A204.1 (cell line): ENCODE results near the gene ABCA13.

Experiments used
- FAIRE-seq: peaks from 2 replicates; lab custom pipeline; 2012; peaks lifted over from hg19 to GRCh38; lab: Jason Lieb, UNC

The ABCA13 gene

GRCh38 chr7:48525736-48526732 lies 354.8 kb downstream of the ABCA13 start:
- FAIRE-seq: no peak

GRCh38 chr7:48528646-48529045 lies 357.4 kb downstream of the ABCA13 start:
- no peak for FAIRE-seq

GRCh38 chr7:48537561-48537960 lies 366.3 kb downstream of the ABCA13 start:
- FAIRE-seq: no peak

- no peak for FAIRE-seq
Measured at GRCh38 chr7:48540746-48541145, 369.5 kb downstream of the ABCA13 start.

GRCh38 chr7:48548667-48549066 lies 377.4 kb downstream of the ABCA13 start:
- FAIRE-seq: no peak

- FAIRE-seq: no peak
Measured at GRCh38 chr7:48551652-48552051, 380.4 kb downstream of the ABCA13 start.

GRCh38 chr7:48563334-48563733 lies 392.1 kb downstream of the ABCA13 start:
- FAIRE-seq: no peak

GRCh38 chr7:48575516-48575915 lies 404.3 kb downstream of the ABCA13 start:
- FAIRE-seq: no peak

GRCh38 chr7:48587475-48587874 lies 416.2 kb downstream of the ABCA13 start:
- FAIRE-seq: peak; percentile 3

GRCh38 chr7:48594349-48594748 lies 423.1 kb downstream of the ABCA13 start:
- FAIRE-seq: no peak

GRCh38 chr7:48595756-48596155 lies 424.5 kb downstream of the ABCA13 start:
- no peak for FAIRE-seq

- no peak for FAIRE-seq
Measured at GRCh38 chr7:48610705-48611104, 439.4 kb downstream of the ABCA13 start.

GRCh38 chr7:48611993-48612392 lies 440.7 kb downstream of the ABCA13 start:
- FAIRE-seq: no peak

- no peak for FAIRE-seq
Measured at GRCh38 chr7:48617508-48617907, 446.2 kb downstream of the ABCA13 start.

GRCh38 chr7:48617993-48618392 lies 446.7 kb downstream of the ABCA13 start:
- no peak for FAIRE-seq

- FAIRE-seq: no peak
Measured at GRCh38 chr7:48621076-48621475, 449.8 kb downstream of the ABCA13 start.

GRCh38 chr7:48627164-48627563 lies 455.9 kb downstream of the ABCA13 start:
- no peak for FAIRE-seq

GRCh38 chr7:48628793-48629349 lies 457.6 kb downstream of the ABCA13 start:
- no peak for FAIRE-seq

GRCh38 chr7:48634116-48634632 lies 462.9 kb downstream of the ABCA13 start:
- FAIRE-seq: no peak

- FAIRE-seq: no peak
Measured at GRCh38 chr7:48635796-48636195, 464.5 kb downstream of the ABCA13 start.

- FAIRE-seq: no peak
Measured at GRCh38 chr7:48636391-48637015, 465.2 kb downstream of the ABCA13 start.

GRCh38 chr7:48637382-48637781 lies 466.1 kb downstream of the ABCA13 start:
- FAIRE-seq: no peak

- no peak for FAIRE-seq
Measured at GRCh38 chr7:48638041-48638440, 466.8 kb downstream of the ABCA13 start.
